ENCODE measurements around the gene CDC42BPB.

DNA sequence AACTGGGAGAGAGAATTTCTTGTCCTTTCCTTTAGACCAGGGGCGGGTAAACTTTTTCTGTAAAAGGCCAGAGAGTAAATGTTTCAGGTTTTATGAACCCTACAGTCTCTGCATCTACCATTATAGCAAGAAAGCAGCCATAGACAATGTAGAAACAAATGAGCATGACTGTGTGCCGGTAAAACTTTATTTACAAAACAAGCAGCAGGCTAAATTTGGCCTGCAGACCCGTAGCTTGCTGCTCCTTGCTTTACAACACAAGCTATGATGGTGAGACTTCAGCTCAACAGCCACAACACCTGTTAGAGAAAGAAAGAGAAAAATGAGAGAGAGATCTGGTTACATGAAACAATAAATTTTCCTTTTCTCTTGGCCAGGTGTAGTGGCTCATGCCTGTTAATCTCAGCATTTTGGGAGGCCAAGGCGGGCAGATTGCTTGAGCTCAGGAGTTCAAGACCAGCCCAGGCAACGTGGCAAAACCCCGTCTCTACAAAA is 4.2 kb upstream of the CDC42BPB start:
- no peak for TF ChIP-seq POLR2AphosphoS5 (IDR thresholded peaks at IDR 0.05; ENCODE audit: low read depth, low read length)
- TF ChIP-seq JUND (IDR thresholded peaks at IDR 0.05) = no peak
